ENCODE results near the gene TMBIM1.

The TMBIM1 gene

DNA sequence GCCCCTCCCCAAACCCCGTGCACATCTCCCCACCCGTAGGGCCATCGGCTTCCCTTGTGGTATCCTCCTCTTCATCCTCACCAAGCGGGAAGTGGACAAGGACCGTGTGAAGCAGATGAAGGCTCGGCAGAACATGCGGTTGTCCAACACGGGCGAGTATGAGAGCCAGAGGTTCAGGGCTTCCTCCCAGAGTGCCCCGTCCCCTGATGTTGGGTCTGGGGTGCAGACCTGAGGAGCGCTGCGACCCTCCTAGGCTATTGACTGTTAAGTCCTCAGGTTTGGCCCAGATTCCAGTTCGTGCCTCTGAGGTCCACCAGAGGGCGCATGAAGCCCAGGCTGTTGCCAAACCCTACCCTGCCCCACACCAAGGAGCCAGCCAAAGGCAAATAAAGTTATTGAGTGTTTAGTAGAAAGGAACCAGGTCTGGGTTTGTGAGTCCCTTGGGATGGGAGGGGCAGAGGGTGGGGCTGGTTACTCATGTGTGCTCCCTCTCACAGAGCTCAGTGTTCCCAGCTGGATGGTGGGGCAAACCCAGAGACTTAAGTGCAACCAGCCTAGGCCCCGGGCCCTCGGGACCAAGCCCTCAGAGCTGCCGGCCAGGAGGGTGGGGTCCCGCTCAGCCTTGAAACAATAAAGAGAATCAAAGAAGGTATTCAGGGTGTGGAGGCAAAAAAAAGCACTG lies 19.6 kb downstream of the TMBIM1 start:
- peak; percentile 50 to 64 for DNase-seq (ENCODE audit: low read depth in 2 of 2)

DNA sequence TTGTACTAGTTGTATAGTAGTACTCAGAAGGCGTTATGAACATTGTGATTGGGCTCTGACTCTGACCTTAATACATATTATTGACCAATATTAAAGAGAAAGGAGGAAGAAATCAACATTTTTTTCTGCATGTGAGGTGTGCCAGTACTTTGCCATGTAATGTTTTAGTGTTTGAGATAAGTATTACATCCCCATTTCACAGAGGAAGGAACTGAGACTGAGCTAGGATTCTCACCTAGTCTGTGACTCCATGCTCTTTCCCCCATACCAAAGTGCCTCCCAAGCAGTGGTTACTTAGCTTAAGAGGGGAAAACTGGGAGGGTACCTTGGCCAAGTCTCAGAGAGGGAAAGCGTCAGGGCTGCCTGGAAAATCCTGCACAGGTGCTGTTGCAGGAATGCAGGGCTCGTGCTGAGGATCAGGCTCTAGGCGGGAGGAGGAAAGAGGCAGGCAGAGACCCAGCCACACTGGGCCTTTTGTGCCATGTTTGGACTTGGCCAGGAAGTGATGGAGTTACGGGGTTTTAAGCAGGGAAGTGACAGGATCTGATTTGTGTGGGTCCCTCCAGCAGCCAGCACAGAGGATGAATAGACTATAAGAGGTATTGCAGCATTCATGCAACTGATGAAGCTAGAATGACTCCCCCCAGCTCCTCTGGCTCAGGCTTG lies 20.3 kb downstream of the TMBIM1 start:
- no peak for DNase-seq (ENCODE audit: low read depth in 2 of 2)

GRCh38 chr2:218271487-218271797 lies 20.9 kb downstream of the TMBIM1 start:
- DNase-seq (ENCODE audit: low read depth in 2 of 2), result no peak

- no peak for DNase-seq (ENCODE audit: low read depth in 2 of 2)
Observed at GRCh38 chr2:218270721-218271486, 21.4 kb downstream of the TMBIM1 start.

DNA sequence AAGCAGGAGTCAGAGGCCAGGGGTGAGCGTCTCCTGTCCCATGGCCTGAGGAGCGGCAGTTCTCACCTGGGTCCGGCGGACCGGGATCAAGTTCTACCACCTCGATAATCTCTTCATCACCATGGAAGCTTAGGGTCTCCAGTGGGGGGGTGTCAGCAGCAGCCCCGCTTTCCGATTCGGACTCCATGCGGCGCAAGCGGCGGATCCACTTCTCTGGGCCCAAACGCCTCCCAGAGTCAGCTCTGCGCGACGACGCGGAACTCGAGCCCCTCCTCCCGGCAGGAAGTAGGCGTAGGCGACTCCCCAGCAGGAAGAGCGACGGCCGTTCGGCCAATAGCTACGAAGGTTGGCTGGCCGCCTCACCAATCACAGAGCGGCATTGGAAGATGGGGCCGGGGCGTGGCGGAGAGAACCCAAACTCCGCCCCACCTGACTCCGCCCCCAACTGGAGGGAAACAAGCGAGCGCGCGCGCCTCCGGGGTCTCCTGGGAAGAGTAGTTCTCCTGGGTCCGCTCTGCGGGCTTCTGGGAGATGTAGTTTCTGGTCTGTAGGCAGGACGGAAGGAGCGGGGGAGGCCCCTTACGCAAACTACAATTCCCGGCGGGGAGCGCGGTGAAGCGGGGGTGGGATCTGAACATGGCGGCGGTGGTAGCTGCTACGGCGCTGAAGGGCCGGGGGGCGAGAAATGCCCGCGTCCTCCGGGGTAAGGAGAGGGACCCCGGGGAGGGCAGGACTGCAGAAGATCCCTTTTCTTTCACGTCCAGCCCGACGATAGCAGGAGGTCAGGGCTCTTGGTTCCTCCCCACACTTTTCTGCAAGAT lies 22.2 kb downstream of the TMBIM1 start, which contains the start of the genes AAMP and PNKD:
AAMP (minus strand) TSS at position 238 of the 821 bp plus-strand sequence; CDS start at position 187, 51 bp downstream.
PNKD (plus strand) TSS at position 620 of the 821 bp plus-strand sequence; CDS start at position 637, 17 bp downstream.
- peak; percentile 100 for DNase-seq (ENCODE audit: low read depth in 2 of 2)

- DNase-seq (ENCODE audit: low read depth in 2 of 2), result no peak
Observed at GRCh38 chr2:218267259-218267658, 25.0 kb downstream of the TMBIM1 start.

- DNase-seq (ENCODE audit: low read depth in 2 of 2), result no peak
Observed at GRCh38 chr2:218266316-218266979, 25.9 kb downstream of the TMBIM1 start.

- DNase-seq (ENCODE audit: low read depth in 2 of 2), result no peak
Observed at GRCh38 chr2:218265626-218266025, 26.7 kb downstream of the TMBIM1 start.

GRCh38 chr2:218264773-218265561 lies 27.3 kb downstream of the TMBIM1 start:
- DNase-seq (ENCODE audit: low read depth in 2 of 2), result no peak

DNA sequence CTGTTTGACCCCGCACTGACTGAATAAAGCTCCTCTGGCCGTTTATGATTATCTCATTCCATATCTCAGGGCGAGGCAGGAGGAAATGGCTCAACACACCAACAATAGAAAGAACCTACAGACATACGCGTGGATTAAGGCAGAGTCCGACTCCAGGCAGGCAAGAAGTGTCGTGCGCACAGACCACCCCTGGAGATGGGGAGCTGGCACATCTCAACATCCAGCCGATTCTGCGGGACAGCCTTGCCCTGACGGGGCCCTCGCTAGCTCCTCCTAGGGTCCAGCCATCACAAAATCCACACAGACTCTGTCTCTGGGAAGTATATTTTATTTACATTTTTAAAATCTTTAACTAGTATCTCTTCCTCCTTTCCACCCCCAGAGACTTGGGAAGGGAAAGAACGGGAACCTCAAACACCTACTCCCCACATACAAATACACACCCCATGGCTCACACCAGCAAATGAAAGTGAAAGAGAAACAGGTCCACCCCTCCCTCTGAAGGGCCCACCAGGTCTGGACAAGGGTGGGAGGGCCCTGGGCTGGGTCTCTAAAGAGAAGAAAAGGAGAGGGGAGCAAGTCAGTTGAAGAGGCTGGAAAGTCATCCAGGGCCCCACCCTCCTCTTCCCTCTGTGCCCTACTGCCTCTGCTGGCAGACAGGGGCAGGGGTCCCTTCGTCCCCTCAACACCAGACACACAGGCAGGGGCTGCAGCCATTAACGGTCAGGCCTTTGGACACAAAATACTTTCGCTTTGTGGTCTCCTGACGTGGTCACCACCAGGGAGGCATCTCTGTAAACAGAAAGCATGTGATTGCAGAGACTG lies 28.3 kb downstream of the TMBIM1 start:
- DNase-seq (ENCODE audit: low read depth in 2 of 2), result no peak

DNA sequence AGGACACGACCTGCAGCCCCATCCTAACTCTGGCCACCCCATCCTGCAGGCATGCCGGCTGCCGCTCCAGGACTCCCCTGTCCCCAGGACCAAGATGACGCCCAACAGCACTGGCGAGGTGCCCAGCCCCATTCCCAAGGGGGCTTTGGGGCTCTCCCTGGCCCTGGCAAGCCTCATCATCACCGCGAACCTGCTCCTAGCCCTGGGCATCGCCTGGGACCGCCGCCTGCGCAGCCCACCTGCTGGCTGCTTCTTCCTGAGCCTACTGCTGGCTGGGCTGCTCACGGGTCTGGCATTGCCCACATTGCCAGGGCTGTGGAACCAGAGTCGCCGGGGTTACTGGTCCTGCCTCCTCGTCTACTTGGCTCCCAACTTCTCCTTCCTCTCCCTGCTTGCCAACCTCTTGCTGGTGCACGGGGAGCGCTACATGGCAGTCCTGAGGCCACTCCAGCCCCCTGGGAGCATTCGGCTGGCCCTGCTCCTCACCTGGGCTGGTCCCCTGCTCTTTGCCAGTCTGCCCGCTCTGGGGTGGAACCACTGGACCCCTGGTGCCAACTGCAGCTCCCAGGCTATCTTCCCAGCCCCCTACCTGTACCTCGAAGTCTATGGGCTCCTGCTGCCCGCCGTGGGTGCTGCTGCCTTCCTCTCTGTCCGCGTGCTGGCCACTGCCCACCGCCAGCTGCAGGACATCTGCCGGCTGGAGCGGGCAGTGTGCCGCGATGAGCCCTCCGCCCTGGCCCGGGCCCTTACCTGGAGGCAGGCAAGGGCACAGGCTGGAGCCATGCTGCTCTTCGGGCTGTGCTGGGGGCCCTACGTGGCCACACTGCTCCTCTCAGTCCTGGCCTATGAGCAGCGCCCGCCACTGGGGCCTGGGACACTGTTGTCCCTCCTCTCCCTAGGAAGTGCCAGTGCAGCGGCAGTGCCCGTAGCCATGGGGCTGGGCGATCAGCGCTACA lies 29.4 kb downstream of the TMBIM1 start:
- no peak for DNase-seq (ENCODE audit: low read depth in 2 of 2)

GRCh38 chr2:218262237-218262600 lies 30.1 kb downstream of the TMBIM1 start:
- no peak for DNase-seq (ENCODE audit: low read depth in 2 of 2)

DNA sequence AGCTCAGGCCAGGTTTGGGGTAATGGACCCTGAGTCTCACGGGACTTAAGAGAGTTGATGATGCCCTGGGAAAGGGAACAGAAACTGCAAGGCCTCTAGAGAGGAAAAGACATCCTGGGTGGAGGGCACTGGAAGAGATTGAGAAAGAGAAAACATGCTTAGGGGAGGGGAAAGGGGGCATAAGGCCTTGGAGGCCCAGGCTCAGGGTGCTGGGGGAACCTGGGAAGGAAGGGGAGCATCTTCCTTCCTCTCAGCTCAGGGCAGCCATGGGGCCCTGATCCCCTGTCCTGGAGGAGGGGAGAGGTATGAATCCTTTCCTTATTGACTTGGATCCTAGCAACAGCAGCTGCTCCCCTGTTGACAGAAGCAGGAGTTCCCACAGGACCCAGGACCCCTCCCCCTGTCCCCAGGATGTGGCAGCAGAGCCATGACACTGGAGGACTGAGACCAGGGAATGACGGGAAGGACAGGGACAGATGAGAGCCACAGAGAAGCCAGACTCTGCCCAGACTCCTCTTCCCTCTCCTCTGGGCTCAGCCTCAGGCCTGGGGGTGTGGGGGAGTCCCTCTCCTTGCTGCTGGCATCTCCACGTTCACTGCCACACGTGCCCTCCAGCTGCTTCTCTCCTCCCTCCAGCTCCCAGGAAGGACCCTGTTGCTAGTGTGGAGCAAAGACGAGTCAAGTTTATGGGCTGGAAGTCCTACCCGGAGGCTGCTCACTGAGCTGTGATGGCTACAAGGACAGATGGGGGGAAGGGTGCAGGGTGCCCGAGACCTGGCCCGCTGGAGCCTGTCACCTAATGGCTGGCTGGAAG lies 30.7 kb downstream of the TMBIM1 start:
- DNase-seq (ENCODE audit: low read depth in 2 of 2), result no peak

GRCh38 chr2:218260742-218261422 lies 31.4 kb downstream of the TMBIM1 start, which contains the start of gene GPBAR1:
TSS of gene GPBAR1 (plus strand) at chr2:218261015. CDS start at chr2:218262725, 1,710 bp downstream.
- no peak for DNase-seq (ENCODE audit: low read depth in 2 of 2)

DNA sequence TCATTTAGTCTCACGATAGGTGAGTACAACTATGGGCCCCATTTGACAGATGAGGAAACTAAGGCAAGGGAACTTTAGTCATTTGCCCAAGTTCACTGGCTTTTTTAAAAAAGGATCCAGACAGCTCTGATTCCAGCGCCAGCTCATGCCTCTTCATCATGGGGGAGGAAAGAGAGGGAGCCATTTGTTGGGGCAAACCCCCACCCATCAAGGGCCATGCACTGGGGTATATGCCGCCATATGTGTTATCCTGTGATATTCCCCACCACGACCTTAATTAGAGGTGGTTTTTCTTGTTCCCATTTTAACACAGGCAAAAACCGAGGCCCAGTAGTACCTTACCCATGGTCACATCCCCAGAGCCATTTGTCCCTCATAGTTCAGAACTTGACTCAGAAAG lies 32.1 kb downstream of the TMBIM1 start:
- no peak for DNase-seq (ENCODE audit: low read depth in 2 of 2)

GRCh38 chr2:218259099-218259961 lies 33.0 kb downstream of the TMBIM1 start:
- no peak for DNase-seq (ENCODE audit: low read depth in 2 of 2)
